Stomach (tissue), 9 donors: ENCODE measurements around the gene PABPC1L2A. TPM values are rescaled to one million over a fixed set of nuclear protein-coding genes. Genes with fewer than 3 reads are reported as not detected.

ENCODE experiments used
- DNase-seq, 2 donors: peaks; one replicate each; pipeline versions ENCODE4 v3.0.0 to v3.0.0-alpha.2; 2013 to 2019
- H3K27ac ChIP-seq, 5 donors: fragments of 200-600 bp in 4 of 5; sonication (generic) in 4 of 5; one replicate each; pipeline ENCODE4 v1.5.1; 2013 to 2019; ENCODE audit warnings: mild to moderate bottlenecking in 1 of 5, moderate library complexity in 1 of 5
- H3K27me3 ChIP-seq, 3 donors: fragments of 200-600 bp; sonication (generic); one replicate each; pipeline ENCODE4 v1.5.1; 2017 to 2019; ENCODE audit warnings: mixed run types in 1 of 3
- H3K36me3 ChIP-seq, 4 donors: fragments of 200-600 bp; sonication (generic); 1 replicate in 3 of 4; 2 replicates in 1 of 4; pipeline ENCODE4 v1.5.1; 2016 to 2019
- H3K4me1 ChIP-seq, 4 donors: fragments of 200-600 bp; sonication (generic); one replicate each; pipeline ENCODE4 v1.5.1; 2016 to 2019
- H3K4me3 ChIP-seq, 4 donors: fragments of 200-600 bp; sonication (generic) in 3 of 4; one replicate each; pipeline ENCODE4 v1.5.1; 2016 to 2019; ENCODE audit warnings: mild to moderate bottlenecking in 1 of 4
- H3K9me3 ChIP-seq, 4 donors: fragments of 200-600 bp; sonication (generic); one replicate each; pipeline ENCODE4 v1.5.1; 2016 to 2019
- EP300 ChIP-seq: sonication (generic); formaldehyde crosslinking; IDR thresholded peaks from one replicate; pipeline ENCODE4 v1.6.1; 2017; ENCODE audit warnings: antibody characterized with exemption
- WGBS, 5 donors: extraction: QIAGEN DNeasy Blood & Tissue Kit in 3 of 5; methylation state at CpG; one replicate each; pipeline versions ENCODE4 v1.1.5 to v1.1.7; 2013 to 2018; 5-methylcytosine and 5-hydroxymethylcytosine counted together
- intact Hi-C: fragments of 100-400 bp; cut with DNase I; formaldehyde crosslinking; loops from one replicate; pipeline ENCODE4 v1.15.1; 2023; ENCODE audit warnings: low total_unique reads
- polyA plus RNA-seq, 3 donors: library from polyadenylated mRNA; stranded (reverse); fragments of 200-250 nt; gene quantifications; one replicate each; pipeline ENCODE4 v1.2.3, GENCODE V29; 2013
- total RNA-seq, 5 donors: library from RNA; depleted of rRNA; stranded (reverse); fragments of >200 nt; gene quantifications; one replicate each; pipeline versions ENCODE4 v1.1.0 to v1.2.3, GENCODE V29; 2014 to 2016
- donor health status: healthy with polysubstance abuse.
- donor health status: Bipolar disorder and iron deficiency.
- donor health status: healthy.

The PABPC1L2A gene
- total and polyA plus RNA-seq, 8 donors: not detected

DNA sequence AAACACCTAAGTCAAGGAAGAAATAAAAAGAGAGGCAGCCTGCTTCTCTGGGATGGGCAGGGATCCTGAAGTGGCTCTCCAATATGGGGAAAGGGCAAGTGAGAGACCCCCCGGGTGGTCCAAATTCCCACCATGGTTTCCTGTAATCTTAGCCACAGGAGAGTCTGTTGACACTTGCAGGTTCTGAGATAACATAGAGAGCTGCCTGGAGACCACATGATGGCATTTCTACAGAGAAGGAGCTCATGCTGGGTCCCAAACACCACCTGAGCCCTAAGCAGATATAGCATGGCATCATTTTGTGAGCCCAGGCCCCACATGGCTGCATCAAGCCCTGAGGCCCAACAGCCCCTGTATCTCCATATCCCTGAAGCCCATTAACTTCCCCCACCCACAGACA, 50.4 kb downstream of the PABPC1L2A start:
- Histone ChIP-seq H3K27ac (no peak overlapping the region), H3K9me3 (peaks cover 0 to 40% (median 16%) of the 10 kb centered on the region in 4 donors), H3K27me3 (no peaks in the 10 kb centered on the region), H3K36me3 (no peaks in the 10 kb centered on the region), H3K4me3 (no peak overlapping the region), H3K4me1 (no peaks in the 10 kb centered on the region)
- TF ChIP-seq EP300: no peak
- intact Hi-C loops: no loop called here
- DNase-seq: no peak
- 0 to 67% (median 33%) methylated on average over 1 of the region's 1 CpG for WGBS, 5 donors

Other genes with a start within 250 kb of the PABPC1L2A start
- not detected for gene FAM236C, start 166.9 kb downstream of the PABPC1L2A start, total RNA-seq
- gene FAM236C, start 166.9 kb downstream of the PABPC1L2A start, polyA plus RNA-seq: not detected
- not detected for gene FAM236A, start 141.3 kb downstream of the PABPC1L2A start, total RNA-seq
- gene FAM236A, start 141.3 kb downstream of the PABPC1L2A start, polyA plus RNA-seq: not detected
- gene DMRTC1, start 135.7 kb downstream of the PABPC1L2A start, total RNA-seq: 10 to 100 TPM in 1 of 5 donors, not detected in 4; 30.3 TPM
- gene DMRTC1, start 135.7 kb downstream of the PABPC1L2A start, polyA plus RNA-seq: not detected
- not detected for gene PABPC1L2B, start 76.6 kb downstream of the PABPC1L2A start, total RNA-seq
- gene PABPC1L2B, start 76.6 kb downstream of the PABPC1L2A start, polyA plus RNA-seq: not detected
- 1 to 10 TPM in 2 of 5 donors, under 1 TPM in 2, not detected in 1; 0.58 to 7.6 (median 1.2) TPM for gene NAP1L2, start 135.3 kb upstream of the PABPC1L2A start, total RNA-seq
- gene NAP1L2, start 135.3 kb upstream of the PABPC1L2A start, polyA plus RNA-seq: 1 to 10 TPM; 1.3 to 2.0 (median 2.0) TPM